Ovary (tissue), 9 donors: ENCODE measurements around the gene SUV39H1. TPM values are rescaled to one million over a fixed set of nuclear protein-coding genes. Genes with fewer than 3 reads are reported as not detected.

Source experiments
- DNase-seq, 5 donors: peaks; one replicate each; pipeline ENCODE4 v3.0.0-alpha.2; 2019 to 2020
- H3K27ac ChIP-seq, 2 donors: fragments of 200-600 bp; one replicate each; pipeline versions ENCODE4 v1.5.1 to v1.8.0; 2019 to 2022
- H3K27me3 ChIP-seq: fragments of 200-600 bp; one replicate; pipeline ENCODE4 v1.8.0; 2022
- H3K36me3 ChIP-seq: fragments of 200-600 bp; sonication (generic); one replicate; pipeline ENCODE4 v1.5.1; 2019
- H3K4me1 ChIP-seq: one replicate; pipeline ENCODE4 v1.8.1; 2013; ENCODE audit warnings: mild to moderate bottlenecking, moderate library complexity; ENCODE audit not compliant: insufficient read depth
- H3K4me3 ChIP-seq: fragments of 200-600 bp; sonication (generic); one replicate; pipeline ENCODE4 v1.5.1; 2017
- H3K9me3 ChIP-seq, 2 donors: fragments of 200-600 bp in 1 of 2; sonication (generic) in 1 of 2; one replicate each; pipeline versions ENCODE4 v1.5.1 to v1.8.1; 2013 to 2019; ENCODE audit warnings: mild to moderate bottlenecking in 1 of 2, moderate library complexity in 1 of 2
- EP300 ChIP-seq: sonication (generic); formaldehyde crosslinking; IDR thresholded peaks from one replicate; pipeline ENCODE4 v1.6.1; 2017; ENCODE audit warnings: antibody characterized with exemption
- POLR2A ChIP-seq: fragments of 450-650 bp; IDR thresholded peaks from one replicate; pipeline ENCODE4 v1.6.1; 2017; ENCODE audit warnings: antibody characterized with exemption, mild to moderate bottlenecking, moderate library complexity
- WGBS, 3 donors: extraction: QIAGEN DNeasy Blood & Tissue Kit in 1 of 3; methylation state at CpG; one replicate each; pipeline versions ENCODE4 v1.1.5 to v1.1.7; 2013 to 2017; 5-methylcytosine and 5-hydroxymethylcytosine counted together
- intact Hi-C, 4 donors: fragments of 100-400 bp; cut with DNase I; formaldehyde crosslinking; loops; one replicate each; pipeline versions ENCODE4 v1.11.0 to v1.15.1; 2022 to 2023
- polyA plus RNA-seq, 2 donors: library from polyadenylated mRNA; stranded (reverse); fragments of 200-250 nt in 1 of 2; fragments of 350-450 nt in 1 of 2; fragmentation: Illumina TruSeq in 1 of 2; extraction: RNeasy Lipid Tissue Mini Kit (QIAGEN cat#74804) in 1 of 2; gene quantifications; one replicate each; pipeline ENCODE4 v1.2.3, GENCODE V29; 2013 to 2014
- total RNA-seq, 7 donors: library from RNA; depleted of rRNA in 2 of 7; stranded (reverse); fragments of >200 nt in 2 of 7; fragmentation: NEBNext Ultra II Directional in 3 of 7; extraction: Animal tissue kit (Norgen Biotek cat#: 25700) in 3 of 7; gene quantifications; one replicate each; pipeline versions ENCODE4 v1.1.0 to v1.2.4, GENCODE V29; 2016 to 2023
- TF ChIP-seq, protein P1 (sequence below), 3 donors: fragments of 450-650 bp in 2 of 3; fragments of 200-600 bp in 1 of 3; IDR thresholded peaks; one replicate each; pipeline versions ENCODE4 v1.5.1 to v1.8.0; 2016 to 2022; ENCODE audit warnings: antibody characterized with exemption in 3 of 3, mild to moderate bottlenecking in 1 of 3
- donor health status: DM: no; HTN: no; CAD: no; lungs with moderate emphysema.
- donor health status: DM: no; HTN: no; CAD: no.
- donor health status: Bipolar disorder and iron deficiency.
- donor health status: DM: yes; HTN: yes; CAD: no.
- donor health status: DM: no; HTN: no; CAD: no.
- donor health status: DM: yes; HTN: yes; CAD: no.

The SUV39H1 gene
- total and polyA plus RNA-seq, 9 donors, result 3.2 to 7.7 (median 5.2) TPM

DNA sequence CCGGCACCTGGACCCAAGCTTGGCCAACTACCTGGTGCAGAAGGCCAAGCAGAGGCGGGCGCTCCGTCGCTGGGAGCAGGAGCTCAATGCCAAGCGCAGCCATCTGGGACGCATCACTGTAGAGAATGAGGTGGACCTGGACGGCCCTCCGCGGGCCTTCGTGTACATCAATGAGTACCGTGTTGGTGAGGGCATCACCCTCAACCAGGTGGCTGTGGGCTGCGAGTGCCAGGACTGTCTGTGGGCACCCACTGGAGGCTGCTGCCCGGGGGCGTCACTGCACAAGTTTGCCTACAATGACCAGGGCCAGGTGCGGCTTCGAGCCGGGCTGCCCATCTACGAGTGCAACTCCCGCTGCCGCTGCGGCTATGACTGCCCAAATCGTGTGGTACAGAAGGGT is 3.7 kb downstream of the SUV39H1 start:
- DNase-seq, result no peak
- Histone ChIP-seq H3K27me3 (no peaks in the 10 kb centered on the region), H3K27ac (no peak overlapping the region), H3K4me3 (no peak overlapping the region), H3K36me3 (no peaks in the 10 kb centered on the region), H3K9me3 (no peaks in the 10 kb centered on the region), H3K4me1 (no peaks in the 10 kb centered on the region)
- intact Hi-C loops, result no loop called here
- TF ChIP-seq, protein P1, sequence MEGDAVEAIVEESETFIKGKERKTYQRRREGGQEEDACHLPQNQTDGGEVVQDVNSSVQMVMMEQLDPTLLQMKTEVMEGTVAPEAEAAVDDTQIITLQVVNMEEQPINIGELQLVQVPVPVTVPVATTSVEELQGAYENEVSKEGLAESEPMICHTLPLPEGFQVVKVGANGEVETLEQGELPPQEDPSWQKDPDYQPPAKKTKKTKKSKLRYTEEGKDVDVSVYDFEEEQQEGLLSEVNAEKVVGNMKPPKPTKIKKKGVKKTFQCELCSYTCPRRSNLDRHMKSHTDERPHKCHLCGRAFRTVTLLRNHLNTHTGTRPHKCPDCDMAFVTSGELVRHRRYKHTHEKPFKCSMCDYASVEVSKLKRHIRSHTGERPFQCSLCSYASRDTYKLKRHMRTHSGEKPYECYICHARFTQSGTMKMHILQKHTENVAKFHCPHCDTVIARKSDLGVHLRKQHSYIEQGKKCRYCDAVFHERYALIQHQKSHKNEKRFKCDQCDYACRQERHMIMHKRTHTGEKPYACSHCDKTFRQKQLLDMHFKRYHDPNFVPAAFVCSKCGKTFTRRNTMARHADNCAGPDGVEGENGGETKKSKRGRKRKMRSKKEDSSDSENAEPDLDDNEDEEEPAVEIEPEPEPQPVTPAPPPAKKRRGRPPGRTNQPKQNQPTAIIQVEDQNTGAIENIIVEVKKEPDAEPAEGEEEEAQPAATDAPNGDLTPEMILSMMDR (IDR thresholded peaks at IDR 0.05), result no peak
- TF ChIP-seq EP300 (no peak), POLR2A (no peak)
- WGBS, 3 donors, result 91 to 93% (median 91%) methylated on average over 21 to 23 of the region's 23 CpGs

DNA sequence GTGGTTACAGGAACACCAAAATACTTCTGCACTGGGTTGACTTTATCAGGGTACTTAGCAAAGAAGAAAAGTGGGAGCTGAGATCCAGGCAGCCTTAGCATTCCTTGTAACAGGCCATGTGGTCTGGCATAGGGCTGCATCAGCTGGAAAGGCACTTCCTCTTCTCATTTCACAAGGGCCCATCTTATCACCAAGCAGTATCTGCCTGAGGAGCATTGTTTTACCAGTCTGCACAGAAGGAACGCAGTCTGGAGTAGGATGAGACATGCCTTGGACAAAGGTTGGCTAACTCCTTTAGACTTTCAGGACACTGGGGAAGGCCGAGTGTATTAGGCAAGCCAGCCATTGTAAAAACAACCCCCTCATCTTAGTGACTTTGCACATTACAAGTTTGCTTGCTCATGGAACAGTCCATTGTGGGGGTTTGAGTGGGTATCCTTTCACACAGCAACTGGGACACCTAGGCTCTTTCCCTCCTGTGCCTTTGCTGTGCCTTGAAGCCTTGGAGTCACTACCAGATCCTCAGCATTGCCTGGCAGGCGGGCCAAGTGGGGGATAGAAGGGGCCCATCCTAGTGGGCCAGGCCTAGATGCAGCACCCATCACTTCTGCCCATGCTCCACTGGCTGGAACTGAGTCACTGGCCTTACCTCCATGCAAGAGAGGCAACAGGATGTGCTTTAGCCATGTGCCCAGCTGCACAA is 4.6 kb downstream of the SUV39H1 start:
- no peaks in the 10 kb centered on the region for H3K36me3 ChIP-seq
- no peak for TF ChIP-seq EP300
- TF ChIP-seq, protein P1 (IDR thresholded peaks at IDR 0.05), result no peak
- TF ChIP-seq POLR2A, result no peak
- 66 to 75% (median 67%) methylated on average over 3 of the region's 3 CpGs for WGBS, 3 donors

GRCh38 chrX:48702032-48702431 is 5.5 kb downstream of the SUV39H1 start:
- Histone ChIP-seq H3K36me3 (no peaks in the 10 kb centered on the region), H3K27ac (no peak overlapping the region), H3K9me3 (no peaks in the 10 kb centered on the region), H3K4me3 (no peak overlapping the region), H3K27me3 (no peaks in the 10 kb centered on the region), H3K4me1 (no peaks in the 10 kb centered on the region)
- no peak for DNase-seq
- intact Hi-C loops, result no loop called here
- WGBS, 3 donors, result 59 to 73% (median 69%) methylated on average over 2 of the region's 2 CpGs
- TF ChIP-seq, protein P1 (IDR thresholded peaks at IDR 0.05), result no peak
- TF ChIP-seq EP300 (no peak), POLR2A (no peak)

More for the DNA sequence above, 4.6 kb downstream of the SUV39H1 start:
- H3K27me3 ChIP-seq, result no peaks in the 10 kb centered on the region
- DNase-seq, result no peak
- H3K9me3 ChIP-seq, result no peaks in the 10 kb centered on the region
- H3K27ac ChIP-seq, result no peak overlapping the region
- H3K4me1 ChIP-seq, result no peaks in the 10 kb centered on the region
- intact Hi-C loops, result no loop called here
- H3K4me3 ChIP-seq, result no peak overlapping the region

- Histone ChIP-seq H3K27ac (no peak overlapping the region), H3K4me1 (no peaks in the 10 kb centered on the region), H3K36me3 (no peaks in the 10 kb centered on the region), H3K4me3 (no peak overlapping the region), H3K27me3 (no peaks in the 10 kb centered on the region), H3K9me3 (no peaks in the 10 kb centered on the region)
- DNase-seq, result no peak
- WGBS, 3 donors, result 63 to 76% (median 69%) methylated on average over 4 of the region's 4 CpGs
- intact Hi-C loops, result no loop called here
- TF ChIP-seq POLR2A, result no peak
- TF ChIP-seq, protein P1 (IDR thresholded peaks at IDR 0.05), result no peak
- TF ChIP-seq EP300, result no peak
These were observed 6.2 kb downstream of the SUV39H1 start for GRCh38 chrX:48702716-48703115.
